HL-60 (cell line): ENCODE data around the gene RFLNA.

ENCODE experiments used
- CTCF ChIP-seq: IDR thresholded peaks from one replicate; pipeline ENCODE4 v1.5.1; 2011; ENCODE audit warnings: low read length, control low read depth, inconsistent platforms; ENCODE audit not compliant: insufficient read depth
- GABPA ChIP-seq: IDR thresholded peaks from 2 replicates; pipeline ENCODE4 v1.6.1; 2012; ENCODE audit warnings: low read depth
- POLR2AphosphoS5 ChIP-seq: IDR thresholded peaks from 2 replicates; pipeline ENCODE4 v1.6.1; 2012; ENCODE audit warnings: low read depth
- REST ChIP-seq: IDR thresholded peaks from 2 replicates; pipeline ENCODE4 v1.6.1; 2012; ENCODE audit warnings: low read depth; ENCODE audit not compliant: insufficient replicate concordance

DNA sequence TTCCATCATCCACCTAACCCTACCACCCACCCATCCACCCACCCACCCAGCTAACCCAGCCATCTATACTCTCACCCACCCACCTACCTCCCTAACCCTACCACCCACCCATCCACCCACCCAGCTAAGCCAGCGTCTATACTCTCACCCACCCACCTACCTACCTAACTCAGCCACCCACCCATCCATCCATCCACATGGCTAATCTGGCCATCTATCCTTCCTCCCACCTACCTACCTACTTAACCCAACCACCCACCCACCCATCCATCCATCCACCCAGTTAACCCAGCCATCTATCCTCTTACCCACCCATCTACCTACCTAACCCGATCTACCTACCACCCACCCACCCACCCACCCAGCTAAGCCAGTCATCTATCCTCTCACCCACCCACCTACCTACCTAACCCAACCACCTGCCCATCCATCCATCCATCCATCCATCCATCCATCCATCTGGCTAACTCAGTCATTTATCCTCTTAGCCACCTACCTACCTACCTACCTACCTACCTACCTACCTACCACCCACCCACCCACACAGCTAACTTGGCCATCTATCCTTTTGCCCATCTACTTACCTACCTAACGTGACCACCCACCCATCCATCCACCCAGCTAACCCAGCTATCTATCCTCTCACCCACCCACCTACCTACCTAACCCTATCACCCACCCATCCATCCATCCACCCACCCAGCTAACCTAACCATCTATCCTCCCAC is 44.1 kb downstream of the RFLNA start:
- TF ChIP-seq POLR2AphosphoS5 (no peak), CTCF (no peak), REST (no peak), GABPA (no peak)
